ENCODE data around the gene CTNNB1.

The CTNNB1 gene

GRCh38 chr3:41220906-41221677 is 21.8 kb downstream of the CTNNB1 start:
- no peak for DNase-seq

- DNase-seq = no peak
Measured at GRCh38 chr3:41222012-41222411, 22.7 kb downstream of the CTNNB1 start.

GRCh38 chr3:41222501-41222900 is 23.2 kb downstream of the CTNNB1 start:
- DNase-seq = no peak

- DNase-seq = no peak
Measured at GRCh38 chr3:41223078-41223477, 23.8 kb downstream of the CTNNB1 start.

GRCh38 chr3:41223691-41224090 is 24.4 kb downstream of the CTNNB1 start:
- DNase-seq = no peak

- DNase-seq = no peak
Measured at GRCh38 chr3:41224120-41224806, 25.0 kb downstream of the CTNNB1 start.

- no peak for DNase-seq
Measured at GRCh38 chr3:41234823-41235721, 35.8 kb downstream of the CTNNB1 start.

GRCh38 chr3:41236228-41236627 is 36.9 kb downstream of the CTNNB1 start:
- no peak for DNase-seq

GRCh38 chr3:41237907-41238306 is 38.6 kb downstream of the CTNNB1 start:
- DNase-seq = no peak

GRCh38 chr3:41239587-41239986 is 40.3 kb downstream of the CTNNB1 start:
- DNase-seq = no peak

GRCh38 chr3:41241161-41241560 is 41.9 kb downstream of the CTNNB1 start:
- DNase-seq = no peak

GRCh38 chr3:41241800-41242571 is 42.7 kb downstream of the CTNNB1 start:
- DNase-seq = no peak

GRCh38 chr3:41243183-41243582 is 43.9 kb downstream of the CTNNB1 start:
- no peak for DNase-seq

- DNase-seq = no peak
Measured at GRCh38 chr3:41244620-41245336, 45.5 kb downstream of the CTNNB1 start.

- DNase-seq = no peak
Measured at GRCh38 chr3:41247055-41248004, 48.0 kb downstream of the CTNNB1 start.

- no peak for DNase-seq
Measured at GRCh38 chr3:41248525-41248924, 49.2 kb downstream of the CTNNB1 start.

GRCh38 chr3:41249318-41249717 is 50.0 kb downstream of the CTNNB1 start:
- no peak for DNase-seq

- DNase-seq = no peak
Measured at GRCh38 chr3:41250825-41251224, 51.5 kb downstream of the CTNNB1 start.

- no peak for DNase-seq
Measured at GRCh38 chr3:41251593-41251992, 52.3 kb downstream of the CTNNB1 start.

- DNase-seq = no peak
Measured at GRCh38 chr3:41258239-41258800, 59.0 kb downstream of the CTNNB1 start.

Data from GDM1 (cell line).